ENCODE measurements around the gene IFT122. TPM values are rescaled to one million over a fixed set of nuclear protein-coding genes. Genes with fewer than 3 reads are reported as not detected.
"Not testable (repeated sequence)": the region's sequence is repeated elsewhere in the genome, so short reads cannot be mapped to it uniquely, and the experiment has no call there.

The IFT122 gene
- total RNA-seq, 2 donors from 2014 or later: 15.6 to 31.5 TPM

DNA sequence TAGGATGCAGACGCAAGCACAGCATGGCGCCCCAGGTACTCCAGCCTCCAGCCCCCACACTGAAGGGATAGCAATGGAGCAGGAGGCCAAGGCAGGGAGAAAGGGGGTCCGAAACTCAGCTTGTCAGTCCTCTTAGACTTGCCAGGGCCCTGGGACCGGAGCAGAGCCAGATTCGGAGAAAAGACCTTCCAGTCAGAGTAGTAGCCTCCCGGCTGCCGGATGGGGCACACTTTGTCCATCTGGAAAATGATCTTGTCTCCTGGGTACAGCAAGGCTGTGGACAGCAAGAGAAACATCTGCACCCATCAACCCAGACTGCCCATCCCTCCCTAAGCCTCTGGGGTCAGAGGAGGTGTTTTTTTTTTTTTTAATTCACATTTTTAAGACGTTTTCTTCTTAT lies 35.9 kb upstream of the IFT122 start:
- no peak overlapping the region for H3K27ac ChIP-seq
- TF ChIP-seq, protein P1, sequence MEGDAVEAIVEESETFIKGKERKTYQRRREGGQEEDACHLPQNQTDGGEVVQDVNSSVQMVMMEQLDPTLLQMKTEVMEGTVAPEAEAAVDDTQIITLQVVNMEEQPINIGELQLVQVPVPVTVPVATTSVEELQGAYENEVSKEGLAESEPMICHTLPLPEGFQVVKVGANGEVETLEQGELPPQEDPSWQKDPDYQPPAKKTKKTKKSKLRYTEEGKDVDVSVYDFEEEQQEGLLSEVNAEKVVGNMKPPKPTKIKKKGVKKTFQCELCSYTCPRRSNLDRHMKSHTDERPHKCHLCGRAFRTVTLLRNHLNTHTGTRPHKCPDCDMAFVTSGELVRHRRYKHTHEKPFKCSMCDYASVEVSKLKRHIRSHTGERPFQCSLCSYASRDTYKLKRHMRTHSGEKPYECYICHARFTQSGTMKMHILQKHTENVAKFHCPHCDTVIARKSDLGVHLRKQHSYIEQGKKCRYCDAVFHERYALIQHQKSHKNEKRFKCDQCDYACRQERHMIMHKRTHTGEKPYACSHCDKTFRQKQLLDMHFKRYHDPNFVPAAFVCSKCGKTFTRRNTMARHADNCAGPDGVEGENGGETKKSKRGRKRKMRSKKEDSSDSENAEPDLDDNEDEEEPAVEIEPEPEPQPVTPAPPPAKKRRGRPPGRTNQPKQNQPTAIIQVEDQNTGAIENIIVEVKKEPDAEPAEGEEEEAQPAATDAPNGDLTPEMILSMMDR (IDR thresholded peaks at IDR 0.05): no peak
- no peaks in the 10 kb centered on the region for H3K9me3 ChIP-seq
- H3K4me1 ChIP-seq: no peaks in the 10 kb centered on the region
- H3K9ac ChIP-seq (ENCODE audit: low read depth in 2 of 2, low read length in 2 of 2): no peak overlapping the region
- intact Hi-C loops (cut with DNase I): no loop called here
- no peak overlapping the region for H3K4me3 ChIP-seq
- no peaks in the 10 kb centered on the region for H3K27me3 ChIP-seq
- DNase-seq: no peak
- H3K36me3 ChIP-seq: no peaks in the 10 kb centered on the region

DNA sequence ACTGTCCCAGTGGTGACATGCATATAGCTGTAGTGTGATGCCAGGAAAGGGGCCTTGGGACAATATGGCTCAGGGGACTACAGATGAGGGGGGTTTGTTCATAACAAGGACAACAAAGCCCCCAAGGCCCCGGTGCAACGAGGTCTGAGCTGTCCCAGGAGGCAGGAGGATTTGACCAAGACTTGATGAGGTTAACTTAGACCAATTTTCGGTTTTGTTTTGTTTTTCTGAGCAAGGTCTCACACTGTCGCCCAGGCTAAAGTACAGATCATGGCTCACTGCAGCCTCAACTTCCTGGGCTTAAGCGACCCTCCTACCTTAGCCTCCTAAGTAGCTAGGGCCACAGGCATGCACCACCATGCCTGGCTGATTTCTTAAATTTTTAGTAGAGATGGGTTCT lies 35.4 kb upstream of the IFT122 start:
- no peaks in the 10 kb centered on the region for H3K4me1 ChIP-seq
- H3K27ac ChIP-seq: no peak overlapping the region
- no peak for DNase-seq
- H3K4me3 ChIP-seq: no peak overlapping the region
- intact Hi-C loops (cut with DNase I): no loop called here
- no peak overlapping the region for H3K9ac ChIP-seq (ENCODE audit: low read depth in 2 of 2, low read length in 2 of 2)
- H3K36me3 ChIP-seq: no peaks in the 10 kb centered on the region
- H3K27me3 ChIP-seq: no peaks in the 10 kb centered on the region
- H3K9me3 ChIP-seq: no peaks in the 10 kb centered on the region
- TF ChIP-seq, protein P1 (IDR thresholded peaks at IDR 0.05): no peak

GRCh38 chr3:129409541-129409940 lies 30.5 kb upstream of the IFT122 start:
- no peak overlapping the region for H3K9ac ChIP-seq (ENCODE audit: low read depth in 2 of 2, low read length in 2 of 2)
- no peaks in the 10 kb centered on the region for H3K4me1 ChIP-seq
- no peaks in the 10 kb centered on the region for H3K27me3 ChIP-seq
- DNase-seq: no peak
- intact Hi-C loops (cut with DNase I): no loop called here
- no peaks in the 10 kb centered on the region for H3K36me3 ChIP-seq
- no peak overlapping the region for H3K4me3 ChIP-seq
- H3K27ac ChIP-seq: no peak overlapping the region
- TF ChIP-seq, protein P1 (IDR thresholded peaks at IDR 0.05): no peak
- no peaks in the 10 kb centered on the region for H3K9me3 ChIP-seq

DNA sequence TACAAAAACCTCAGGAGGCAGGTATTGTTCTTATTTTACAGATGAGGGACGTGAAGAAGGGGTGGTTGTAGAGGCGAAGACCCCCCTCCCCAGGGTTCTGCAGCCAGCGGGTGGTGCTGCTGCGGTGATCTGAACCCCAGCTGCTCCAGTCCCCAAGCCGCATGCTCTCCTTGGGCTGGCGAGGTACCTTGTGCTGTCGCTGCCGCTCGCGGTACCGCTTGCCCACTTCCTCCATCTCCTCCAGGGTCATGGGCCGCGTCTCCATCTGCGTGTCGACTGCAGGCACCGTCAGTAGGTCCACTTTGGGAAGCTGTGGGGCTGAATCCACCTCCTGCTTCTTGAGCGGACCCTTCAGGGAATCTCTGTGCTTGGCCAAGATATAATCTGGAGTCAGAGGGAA lies 29.1 kb upstream of the IFT122 start:
- no peaks in the 10 kb centered on the region for H3K4me1 ChIP-seq
- TF ChIP-seq, protein P1 (IDR thresholded peaks at IDR 0.05): no peak

GRCh38 chr3:129412542-129413198 lies 27.4 kb upstream of the IFT122 start:
- Histone ChIP-seq H3K9me3 (no peaks in the 10 kb centered on the region), H3K36me3 (no peaks in the 10 kb centered on the region), H3K4me1 (no peaks in the 10 kb centered on the region), H3K9ac (ENCODE audit: low read depth in 2 of 2, low read length in 2 of 2) (no peak overlapping the region), H3K27ac (no peak overlapping the region), H3K27me3 (no peaks in the 10 kb centered on the region), H3K4me3 (no peak overlapping the region)
- DNase-seq: no peak
- intact Hi-C loops (cut with DNase I): no loop called here
- TF ChIP-seq, protein P1 (IDR thresholded peaks at IDR 0.05): no peak

More for the DNA sequence above, 29.1 kb upstream of the IFT122 start:
- Histone ChIP-seq H3K4me3 (no peak overlapping the region), H3K9me3 (no peaks in the 10 kb centered on the region), H3K27ac (no peak overlapping the region), H3K27me3 (no peaks in the 10 kb centered on the region), H3K9ac (ENCODE audit: low read depth in 2 of 2, low read length in 2 of 2) (no peak overlapping the region), H3K36me3 (no peaks in the 10 kb centered on the region)
- intact Hi-C loops (cut with DNase I): no loop called here
- DNase-seq: no peak

- H3K9me3 ChIP-seq; H3K4me3 ChIP-seq; DNase-seq; H3K4me1 ChIP-seq; H3K36me3 ChIP-seq; H3K27me3 ChIP-seq; H3K9ac ChIP-seq (ENCODE audit: low read depth in 2 of 2, low read length in 2 of 2); H3K27ac ChIP-seq; intact Hi-C loops (cut with DNase I): not testable (repeated sequence)
Measured at GRCh38 chr3:129413238-129413637, 26.8 kb upstream of the IFT122 start.

Measured in colonic mucosa (tissue), 4 donors.